HepG2 (cell line): ENCODE measurements around the gene OSBPL1A. TPM values are rescaled to one million over a fixed set of nuclear protein-coding genes. Genes with fewer than 3 reads are reported as not detected.

Source experiments
- EZH2 ChIP-seq: conservative IDR thresholded peaks from 2 replicates; pipeline ENCODE4 v1.6.1; 2012; ENCODE audit warnings: mild to moderate bottlenecking, low read depth, low read length, moderate library complexity
- KDM2A ChIP-seq: sonication (generic); formaldehyde crosslinking; IDR thresholded peaks from 2 replicates; pipeline ENCODE4 v1.4.0; 2020; ENCODE audit warnings: low read depth, missing genetic modification reagents, borderline replicate concordance
- KLF11 ChIP-seq: IDR thresholded peaks from 2 replicates; pipeline ENCODE4 v1.6.1; 2016; ENCODE audit warnings: missing compliant biosample characterization
- PBX2 ChIP-seq: IDR thresholded peaks from 2 replicates; pipeline ENCODE4 v1.6.1; 2016; ENCODE audit warnings: control low read depth
- POLR2AphosphoS2 ChIP-seq: IDR thresholded peaks from 2 replicates; pipeline ENCODE4 v1.6.1; 2011; ENCODE audit warnings: low read depth, low read length, improper control_type of control experiment
- SOX6 ChIP-seq, 2 experiments: fragments of 450-650 bp in 1 of 2; sonication (generic) in 1 of 2; formaldehyde crosslinking in 1 of 2; IDR thresholded peaks; 2 replicates each; pipeline versions ENCODE4 v1.4.0 to v1.6.1; 2017 to 2020; ENCODE audit warnings: antibody characterized with exemption in 1 of 2, mild to moderate bottlenecking in 1 of 2, missing genetic modification reagents in 1 of 2
- THAP7 ChIP-seq: sonication (generic); formaldehyde crosslinking; IDR thresholded peaks from 2 replicates; pipeline ENCODE4 v1.8.1; 2023; ENCODE audit warnings: mild to moderate bottlenecking, missing genetic modification reagents
- ZBTB10 ChIP-seq: sonication (generic); formaldehyde crosslinking; IDR thresholded peaks from 2 replicates; pipeline ENCODE4 v1.4.0; 2020; ENCODE audit warnings: missing genetic modification reagents, borderline replicate concordance
- ZNF264 ChIP-seq: sonication (generic); formaldehyde crosslinking; IDR thresholded peaks from 2 replicates; pipeline ENCODE4 v1.4.0; 2020; ENCODE audit warnings: missing genetic modification reagents
- ZNF326 ChIP-seq: sonication (generic); formaldehyde crosslinking; IDR thresholded peaks from 2 replicates; pipeline ENCODE4 v1.4.0; 2020; ENCODE audit warnings: missing genetic modification reagents, borderline replicate concordance
- polyA plus RNA-seq, 8 experiments: library from polyadenylated mRNA; depleted of rRNA in 3 of 8; stranded (reverse) in 7 of 8; unstranded in 1 of 8; fragments of >200 nt; fragmentation: Illumina TruSeq in 4 of 8; extraction: Trizol in 4 of 8; gene quantifications; 2 replicates each; pipeline versions ENCODE4 v1.2.1 to v1.2.3, GENCODE V29; 2011 to 2016; ENCODE audit warnings: low read depth in 4 of 8, missing spikeins in 1 of 8, mixed read lengths in 1 of 8; ENCODE audit not compliant: insufficient read depth in 1 of 8
- total RNA-seq, 5 experiments: library from RNA; depleted of rRNA; stranded (reverse); fragments of >200 nt; fragmentation: Illumina TruSeq; extraction: Trizol; gene quantifications; 2 replicates each; pipeline ENCODE4 v1.2.3, GENCODE V29; 2016; ENCODE audit warnings: low read depth in 1 of 5

The OSBPL1A gene
- total and polyA plus RNA-seq, 2 of the 13 experiments (the other 11 are each of a cell fraction or from before 2014, with no cell fraction given), result 0.02 TPM; not detected in 1

DNA sequence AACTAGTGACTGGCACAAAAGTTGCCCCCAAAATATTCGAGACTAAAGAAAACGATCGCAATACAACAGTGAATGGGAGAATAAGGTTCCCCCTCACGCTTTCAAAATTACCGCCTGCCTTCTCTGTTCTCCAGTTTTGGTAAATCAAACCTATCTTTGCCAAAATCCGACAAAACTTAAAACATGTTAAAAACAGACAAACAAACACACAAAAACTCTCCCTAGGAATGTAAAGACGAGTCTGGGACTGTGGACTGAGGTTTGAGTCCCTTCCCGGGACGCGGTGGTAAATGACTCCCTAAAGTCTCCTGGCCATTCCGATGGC lies 28.4 kb upstream of the OSBPL1A start (continued):
- TF ChIP-seq ZNF326 (CRISPR knock-in tag) (no peak), KDM2A (CRISPR knock-in tag) (no peak), POLR2AphosphoS2 (no peak), EZH2 (peak; percentile 74; the same call in 1 of the 2 replicates), KLF11 (CRISPR knock-in tag) (no peak), THAP7 (CRISPR knock-in tag) (no peak), SOX6 (IDR thresholded peaks at IDR 0.05) (no peak), SOX6 (CRISPR knock-in tag; IDR thresholded peaks at IDR 0.05) (no peak), PBX2 (CRISPR knock-in tag) (no peak), ZBTB10 (CRISPR knock-in tag) (no peak), ZNF264 (CRISPR knock-in tag) (no peak)
